DND-41 (cell line): ENCODE results near the gene MANSC1.

Source experiments
- EZH2 ChIP-seq: IDR thresholded peaks from 3 replicates; pipeline ENCODE4 v1.6.1; 2012; ENCODE audit warnings: borderline replicate concordance, low read depth, mild to moderate bottlenecking, moderate library complexity, low read length, inconsistent platforms; ENCODE audit not compliant: severe bottlenecking
- TF ChIP-seq, protein P1 (sequence below): IDR thresholded peaks from 2 replicates; pipeline ENCODE4 v1.5.1; 2012; ENCODE audit warnings: borderline replicate concordance, low read length, moderate library complexity, mild to moderate bottlenecking; ENCODE audit not compliant: poor library complexity, severe bottlenecking; ENCODE audit errors: extremely low read depth

DNA sequence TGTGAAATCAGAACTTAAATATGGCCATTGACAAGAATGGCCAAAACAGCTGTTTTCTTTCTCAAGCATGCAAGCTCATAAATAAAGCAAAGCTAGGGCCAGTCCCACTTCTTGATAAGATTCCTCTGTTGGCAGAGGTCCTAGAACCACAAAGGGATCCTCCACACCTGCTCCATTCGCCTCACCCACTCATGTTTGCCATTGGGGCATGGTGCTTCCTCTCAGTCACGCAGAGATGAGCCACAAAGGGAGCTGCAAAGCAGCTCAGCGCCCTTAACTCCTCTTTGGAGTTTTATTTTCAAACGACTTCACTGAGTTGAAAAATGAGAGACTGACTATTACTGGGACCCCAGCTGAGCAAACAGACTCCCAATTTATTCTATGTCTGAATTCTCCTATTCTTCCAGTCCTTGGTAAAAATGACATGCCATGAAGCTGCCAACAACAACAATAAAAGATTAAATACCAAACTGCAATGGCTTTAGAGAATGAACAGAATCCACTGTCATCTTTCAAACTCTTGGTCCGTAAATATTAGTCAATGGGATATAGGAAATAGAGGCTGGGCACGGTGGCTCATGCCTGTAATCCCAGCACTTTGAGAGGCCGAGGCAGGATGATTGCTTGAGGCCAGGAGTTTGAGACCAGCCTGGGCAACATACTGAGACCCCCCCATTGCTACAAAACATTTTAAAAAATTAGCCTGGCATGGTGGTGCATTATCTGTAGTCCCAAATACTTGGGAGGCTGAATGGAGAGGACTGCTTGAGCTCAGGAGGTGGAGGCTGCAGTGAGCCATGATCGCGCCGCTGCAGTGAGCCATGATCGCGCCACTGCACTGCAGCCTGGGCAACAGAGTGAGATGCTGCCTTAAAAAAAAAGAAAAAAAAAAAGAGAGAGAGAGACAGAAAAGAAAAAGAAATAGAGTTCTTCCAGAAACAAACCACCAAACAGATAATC lies 16.4 kb downstream of the MANSC1 start:
- TF ChIP-seq EZH2, result no peak
- TF ChIP-seq, protein P1, sequence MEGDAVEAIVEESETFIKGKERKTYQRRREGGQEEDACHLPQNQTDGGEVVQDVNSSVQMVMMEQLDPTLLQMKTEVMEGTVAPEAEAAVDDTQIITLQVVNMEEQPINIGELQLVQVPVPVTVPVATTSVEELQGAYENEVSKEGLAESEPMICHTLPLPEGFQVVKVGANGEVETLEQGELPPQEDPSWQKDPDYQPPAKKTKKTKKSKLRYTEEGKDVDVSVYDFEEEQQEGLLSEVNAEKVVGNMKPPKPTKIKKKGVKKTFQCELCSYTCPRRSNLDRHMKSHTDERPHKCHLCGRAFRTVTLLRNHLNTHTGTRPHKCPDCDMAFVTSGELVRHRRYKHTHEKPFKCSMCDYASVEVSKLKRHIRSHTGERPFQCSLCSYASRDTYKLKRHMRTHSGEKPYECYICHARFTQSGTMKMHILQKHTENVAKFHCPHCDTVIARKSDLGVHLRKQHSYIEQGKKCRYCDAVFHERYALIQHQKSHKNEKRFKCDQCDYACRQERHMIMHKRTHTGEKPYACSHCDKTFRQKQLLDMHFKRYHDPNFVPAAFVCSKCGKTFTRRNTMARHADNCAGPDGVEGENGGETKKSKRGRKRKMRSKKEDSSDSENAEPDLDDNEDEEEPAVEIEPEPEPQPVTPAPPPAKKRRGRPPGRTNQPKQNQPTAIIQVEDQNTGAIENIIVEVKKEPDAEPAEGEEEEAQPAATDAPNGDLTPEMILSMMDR, result no peak
